ENCODE data around the gene AUTS2.

AUTS2 gene

DNA sequence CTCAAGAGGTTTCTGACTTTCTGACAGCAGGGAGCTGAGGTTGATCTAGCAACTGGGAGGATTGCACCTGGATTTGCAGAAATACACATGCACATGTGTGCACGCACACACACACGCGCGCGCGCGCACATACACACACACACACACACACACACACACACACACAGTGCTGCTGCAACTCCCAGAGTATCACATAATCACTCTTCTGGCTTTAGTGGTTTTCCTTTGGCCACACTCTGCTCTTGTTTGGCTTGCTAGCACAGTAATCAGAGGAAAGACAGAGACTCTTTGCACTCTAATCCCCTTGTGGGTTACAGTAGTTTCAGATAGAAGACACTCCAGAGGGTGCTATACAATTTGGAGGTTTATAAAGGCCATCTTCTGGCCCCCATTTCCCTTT, 705.0 kb downstream of the AUTS2 start:
- Histone ChIP-seq H3K4me1 (ENCODE audit: control insufficient read depth, insufficient read depth, low read length) (no peaks in the 10 kb centered on the region), H3K9ac (ENCODE audit: low read length in 2 of 2) (no peak overlapping the region), H3K9me3 (ENCODE audit: control insufficient read depth in 2 of 2, low read length in 2 of 2) (no peaks in the 10 kb centered on the region), H3K27me3 (ENCODE audit: control insufficient read depth in 1 of 2, insufficient read depth in 2 of 2, low read length in 2 of 2) (no peaks in the 10 kb centered on the region), H3K27ac (ENCODE audit: low read length) (no peak overlapping the region), H3K4me3 (ENCODE audit: low read length in 2 of 2) (no peak overlapping the region), H3K36me3 (ENCODE audit: control insufficient read depth in 2 of 2, insufficient read depth in 2 of 2, low read length in 2 of 2) (peaks cover 0 to 2% of the 10 kb centered on the region in 2 donors)

DNA sequence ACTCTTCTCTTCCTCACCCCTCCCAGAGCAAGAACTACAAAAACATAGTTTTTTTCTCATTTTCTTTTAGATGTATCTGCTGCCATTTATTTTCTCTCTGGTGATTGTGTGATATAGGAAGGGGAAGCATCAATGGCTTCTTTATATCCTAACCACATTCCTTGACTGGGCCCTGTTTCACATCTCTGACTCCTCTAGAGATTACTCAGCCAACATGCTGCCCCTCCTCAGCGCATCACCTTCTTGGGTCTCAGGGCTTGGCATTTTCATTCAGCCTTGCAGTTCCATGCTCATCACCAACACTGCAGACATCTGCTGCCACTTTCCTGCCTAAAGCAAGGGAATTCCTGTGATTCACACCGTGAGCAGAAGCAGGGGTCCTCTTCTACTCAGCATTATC, 705.5 kb downstream of the AUTS2 start:
- H3K4me1 ChIP-seq (ENCODE audit: control insufficient read depth, insufficient read depth, low read length): no peaks in the 10 kb centered on the region
- no peak overlapping the region for H3K27ac ChIP-seq (ENCODE audit: low read length)
- H3K9ac ChIP-seq (ENCODE audit: low read length in 2 of 2): no peak overlapping the region
- H3K4me3 ChIP-seq (ENCODE audit: low read length in 2 of 2): no peak overlapping the region
- H3K27me3 ChIP-seq (ENCODE audit: control insufficient read depth in 1 of 2, insufficient read depth in 2 of 2, low read length in 2 of 2): no peaks in the 10 kb centered on the region
- peaks cover 0 to 2% of the 10 kb centered on the region in 2 donors for H3K36me3 ChIP-seq (ENCODE audit: control insufficient read depth in 2 of 2, insufficient read depth in 2 of 2, low read length in 2 of 2)
- no peaks in the 10 kb centered on the region for H3K9me3 ChIP-seq (ENCODE audit: control insufficient read depth in 2 of 2, low read length in 2 of 2)

- Histone ChIP-seq H3K9ac (ENCODE audit: low read length in 2 of 2) (no peak overlapping the region), H3K4me3 (ENCODE audit: low read length in 2 of 2) (no peak overlapping the region), H3K4me1 (ENCODE audit: control insufficient read depth, insufficient read depth, low read length) (no peaks in the 10 kb centered on the region), H3K36me3 (ENCODE audit: control insufficient read depth in 2 of 2, insufficient read depth in 2 of 2, low read length in 2 of 2) (no peaks in the 10 kb centered on the region), H3K27me3 (ENCODE audit: control insufficient read depth in 1 of 2, insufficient read depth in 2 of 2, low read length in 2 of 2) (no peaks in the 10 kb centered on the region), H3K27ac (ENCODE audit: low read length) (no peak overlapping the region), H3K9me3 (ENCODE audit: control insufficient read depth in 2 of 2, low read length in 2 of 2) (no peaks in the 10 kb centered on the region)
Measured at GRCh38 chr7:70306173-70306572, 707.9 kb downstream of the AUTS2 start.

DNA sequence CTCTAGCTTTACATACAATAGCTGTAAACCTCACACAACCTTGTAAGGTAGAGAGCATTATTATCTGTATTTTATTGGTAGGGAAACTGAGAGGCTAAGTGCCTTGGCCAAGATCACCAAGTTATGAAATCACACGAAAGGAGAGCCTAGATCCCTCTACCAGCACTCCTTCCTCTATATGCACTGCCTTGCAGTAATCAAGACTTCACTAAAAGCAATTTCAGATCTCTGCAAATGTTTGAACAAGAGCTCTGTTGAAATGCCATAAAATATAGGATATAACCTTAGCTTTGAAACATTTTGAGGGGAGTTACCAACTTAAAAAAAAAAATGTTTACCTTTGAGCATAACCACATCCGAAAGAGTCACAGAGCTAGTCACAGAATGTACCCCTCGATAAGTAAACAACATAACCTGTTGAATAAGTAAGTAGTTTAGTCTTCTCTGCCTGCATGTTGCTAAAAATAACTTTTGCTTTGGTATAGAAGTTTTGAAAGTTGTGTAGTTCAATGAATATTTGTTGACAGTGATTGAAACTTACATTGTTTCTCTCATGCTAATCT, 709.4 kb downstream of the AUTS2 start:
- Histone ChIP-seq H3K4me1 (ENCODE audit: control insufficient read depth, insufficient read depth, low read length) (no peaks in the 10 kb centered on the region), H3K9ac (ENCODE audit: low read length in 2 of 2) (no peak overlapping the region), H3K36me3 (ENCODE audit: control insufficient read depth in 2 of 2, insufficient read depth in 2 of 2, low read length in 2 of 2) (no peaks in the 10 kb centered on the region), H3K27me3 (ENCODE audit: control insufficient read depth in 1 of 2, insufficient read depth in 2 of 2, low read length in 2 of 2) (no peaks in the 10 kb centered on the region), H3K27ac (ENCODE audit: low read length) (no peak overlapping the region), H3K4me3 (ENCODE audit: low read length in 2 of 2) (no peak overlapping the region), H3K9me3 (ENCODE audit: control insufficient read depth in 2 of 2, low read length in 2 of 2) (no peaks in the 10 kb centered on the region)

DNA sequence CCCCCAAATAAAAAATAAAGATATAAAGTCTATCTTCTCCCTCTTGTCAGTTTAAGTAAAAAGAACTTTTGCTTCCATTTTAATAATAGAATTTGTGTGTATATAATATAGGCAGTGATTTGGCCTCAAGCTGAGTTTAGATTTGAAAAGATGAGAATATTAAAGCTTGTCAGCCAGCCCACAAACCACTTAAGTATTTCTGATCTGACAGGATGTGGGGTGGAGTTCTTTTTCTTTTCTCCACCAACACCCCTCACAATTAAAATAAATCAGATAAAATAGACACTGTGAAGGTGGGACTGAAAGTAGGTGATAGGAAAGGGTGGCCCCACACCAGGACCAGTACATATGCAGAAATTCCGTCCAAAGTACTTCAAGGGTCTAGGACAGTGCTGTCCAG, 714.1 kb downstream of the AUTS2 start:
- no peak overlapping the region for H3K9ac ChIP-seq (ENCODE audit: low read length in 2 of 2)
- H3K27me3 ChIP-seq (ENCODE audit: control insufficient read depth in 1 of 2, insufficient read depth in 2 of 2, low read length in 2 of 2): no peaks in the 10 kb centered on the region
- no peak overlapping the region for H3K4me3 ChIP-seq (ENCODE audit: low read length in 2 of 2)
- no peak overlapping the region for H3K27ac ChIP-seq (ENCODE audit: low read length)
- no peaks in the 10 kb centered on the region for H3K9me3 ChIP-seq (ENCODE audit: control insufficient read depth in 2 of 2, low read length in 2 of 2)
- no peaks in the 10 kb centered on the region for H3K36me3 ChIP-seq (ENCODE audit: control insufficient read depth in 2 of 2, insufficient read depth in 2 of 2, low read length in 2 of 2)
- H3K4me1 ChIP-seq (ENCODE audit: control insufficient read depth, insufficient read depth, low read length): no peaks in the 10 kb centered on the region

- H3K4me1 ChIP-seq (ENCODE audit: control insufficient read depth, insufficient read depth, low read length): no peaks in the 10 kb centered on the region
- H3K9me3 ChIP-seq (ENCODE audit: control insufficient read depth in 2 of 2, low read length in 2 of 2): no peaks in the 10 kb centered on the region
- H3K4me3 ChIP-seq (ENCODE audit: low read length in 2 of 2): no peak overlapping the region
- no peak overlapping the region for H3K27ac ChIP-seq (ENCODE audit: low read length)
- no peaks in the 10 kb centered on the region for H3K36me3 ChIP-seq (ENCODE audit: control insufficient read depth in 2 of 2, insufficient read depth in 2 of 2, low read length in 2 of 2)
- H3K9ac ChIP-seq (ENCODE audit: low read length in 2 of 2): no peak overlapping the region
- no peaks in the 10 kb centered on the region for H3K27me3 ChIP-seq (ENCODE audit: control insufficient read depth in 1 of 2, insufficient read depth in 2 of 2, low read length in 2 of 2)
Measured at GRCh38 chr7:70313271-70313670, 715.0 kb downstream of the AUTS2 start.

DNA sequence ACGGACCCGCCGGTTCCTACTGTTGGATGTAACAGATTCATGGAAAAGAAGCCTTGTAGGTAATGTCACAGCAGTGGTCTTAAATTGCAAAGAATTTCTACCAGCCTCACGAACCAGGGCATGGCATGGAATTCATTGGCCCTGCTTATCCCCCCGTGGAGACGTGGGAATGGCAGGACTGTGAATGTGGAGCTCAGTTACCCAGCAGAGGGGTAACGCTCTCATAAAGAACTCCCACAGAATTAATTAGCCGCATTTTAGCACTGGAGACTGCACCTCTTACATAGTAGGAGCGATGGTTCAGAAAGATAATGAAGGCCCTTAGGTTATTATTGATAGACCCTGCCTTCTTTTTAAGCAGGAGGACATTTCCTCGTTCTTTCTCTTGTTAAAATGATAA, 715.4 kb downstream of the AUTS2 start:
- H3K9me3 ChIP-seq (ENCODE audit: control insufficient read depth in 2 of 2, low read length in 2 of 2): no peaks in the 10 kb centered on the region
- no peak overlapping the region for H3K4me3 ChIP-seq (ENCODE audit: low read length in 2 of 2)
- no peaks in the 10 kb centered on the region for H3K36me3 ChIP-seq (ENCODE audit: control insufficient read depth in 2 of 2, insufficient read depth in 2 of 2, low read length in 2 of 2)

DNA sequence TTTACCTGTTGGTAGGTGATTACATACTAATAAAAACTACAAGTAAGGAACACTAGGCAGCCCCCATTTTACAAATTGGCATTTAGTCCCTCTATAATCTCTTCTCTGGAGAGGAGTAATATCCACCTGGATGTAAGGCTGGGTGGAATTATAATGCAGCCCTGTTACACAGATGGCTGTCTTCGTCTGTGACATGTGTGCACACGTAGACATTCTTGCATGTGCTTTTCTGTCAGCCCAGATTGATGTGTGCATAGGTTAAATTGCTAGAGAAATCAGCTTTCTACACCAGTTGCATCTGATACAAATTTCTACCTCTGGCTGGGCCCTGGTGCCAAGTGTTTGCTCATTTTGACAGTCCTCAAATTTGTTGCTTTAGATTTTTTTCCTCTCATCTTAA, 715.9 kb downstream of the AUTS2 start:
- Histone ChIP-seq H3K4me3 (ENCODE audit: low read length in 2 of 2) (no peak overlapping the region), H3K36me3 (ENCODE audit: control insufficient read depth in 2 of 2, insufficient read depth in 2 of 2, low read length in 2 of 2) (no peaks in the 10 kb centered on the region), H3K9me3 (ENCODE audit: control insufficient read depth in 2 of 2, low read length in 2 of 2) (no peaks in the 10 kb centered on the region), H3K9ac (ENCODE audit: low read length in 2 of 2) (no peak overlapping the region), H3K27ac (ENCODE audit: low read length) (no peak overlapping the region), H3K27me3 (ENCODE audit: control insufficient read depth in 1 of 2, insufficient read depth in 2 of 2, low read length in 2 of 2) (no peaks in the 10 kb centered on the region), H3K4me1 (ENCODE audit: control insufficient read depth, insufficient read depth, low read length) (no peaks in the 10 kb centered on the region)

More for the DNA sequence above, 715.4 kb downstream of the AUTS2 start:
- no peak overlapping the region for H3K27ac ChIP-seq (ENCODE audit: low read length)
- H3K27me3 ChIP-seq (ENCODE audit: control insufficient read depth in 1 of 2, insufficient read depth in 2 of 2, low read length in 2 of 2): no peaks in the 10 kb centered on the region
- no peak overlapping the region for H3K9ac ChIP-seq (ENCODE audit: low read length in 2 of 2)
- no peaks in the 10 kb centered on the region for H3K4me1 ChIP-seq (ENCODE audit: control insufficient read depth, insufficient read depth, low read length)

DNA sequence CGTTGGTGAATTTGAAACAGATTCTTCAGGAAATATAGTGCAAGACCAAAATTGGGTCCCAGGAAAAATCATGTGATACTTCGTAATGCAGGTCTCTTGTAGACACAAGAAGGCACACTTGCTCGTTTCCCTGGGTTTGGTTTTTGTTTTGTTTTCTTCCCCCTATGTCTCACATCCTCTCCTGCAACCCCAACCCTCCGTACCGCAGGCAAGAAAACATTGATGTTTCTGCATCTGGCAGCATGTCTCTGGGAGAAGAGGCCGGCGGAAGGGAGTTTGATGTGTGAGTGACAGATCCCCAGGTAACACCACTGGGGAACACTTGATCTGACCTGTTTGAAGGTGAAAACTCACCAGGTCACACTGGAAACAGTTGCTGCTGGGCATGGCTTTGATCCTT, 718.5 kb downstream of the AUTS2 start:
- Histone ChIP-seq H3K36me3 (ENCODE audit: control insufficient read depth in 2 of 2, insufficient read depth in 2 of 2, low read length in 2 of 2) (no peaks in the 10 kb centered on the region), H3K4me1 (ENCODE audit: control insufficient read depth, insufficient read depth, low read length) (no peaks in the 10 kb centered on the region), H3K27me3 (ENCODE audit: control insufficient read depth in 1 of 2, insufficient read depth in 2 of 2, low read length in 2 of 2) (no peaks in the 10 kb centered on the region), H3K4me3 (ENCODE audit: low read length in 2 of 2) (no peak overlapping the region), H3K9ac (ENCODE audit: low read length in 2 of 2) (no peak overlapping the region), H3K9me3 (ENCODE audit: control insufficient read depth in 2 of 2, low read length in 2 of 2) (no peaks in the 10 kb centered on the region), H3K27ac (ENCODE audit: low read length) (no peak overlapping the region)

DNA sequence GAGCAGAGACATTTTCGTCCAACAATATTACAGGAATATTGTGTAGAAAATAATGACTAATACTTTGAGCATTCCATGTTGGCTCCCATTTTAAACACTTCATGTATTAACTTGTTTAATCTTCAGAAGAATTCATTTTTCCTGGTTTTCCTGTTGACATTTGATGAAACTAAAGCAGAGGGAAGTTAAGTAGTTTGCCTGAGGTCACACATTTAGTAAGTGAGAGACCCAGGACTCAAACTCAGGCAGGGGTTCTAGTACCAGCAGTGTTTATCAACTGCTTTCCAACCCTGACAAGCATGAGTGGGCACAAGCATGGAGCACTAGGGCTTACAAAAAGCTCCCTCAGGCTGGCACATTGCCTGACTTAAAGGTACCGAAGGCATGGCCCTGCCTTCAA, 719.1 kb downstream of the AUTS2 start:
- H3K9ac ChIP-seq (ENCODE audit: low read length in 2 of 2): no peak overlapping the region
- H3K9me3 ChIP-seq (ENCODE audit: control insufficient read depth in 2 of 2, low read length in 2 of 2): no peaks in the 10 kb centered on the region
- H3K4me3 ChIP-seq (ENCODE audit: low read length in 2 of 2): no peak overlapping the region
- no peaks in the 10 kb centered on the region for H3K36me3 ChIP-seq (ENCODE audit: control insufficient read depth in 2 of 2, insufficient read depth in 2 of 2, low read length in 2 of 2)
- H3K27me3 ChIP-seq (ENCODE audit: control insufficient read depth in 1 of 2, insufficient read depth in 2 of 2, low read length in 2 of 2): no peaks in the 10 kb centered on the region
- no peak overlapping the region for H3K27ac ChIP-seq (ENCODE audit: low read length)
- no peaks in the 10 kb centered on the region for H3K4me1 ChIP-seq (ENCODE audit: control insufficient read depth, insufficient read depth, low read length)

GRCh38 chr7:70318511-70318910, 720.2 kb downstream of the AUTS2 start:
- H3K27me3 ChIP-seq (ENCODE audit: control insufficient read depth in 1 of 2, insufficient read depth in 2 of 2, low read length in 2 of 2): no peaks in the 10 kb centered on the region
- H3K9ac ChIP-seq (ENCODE audit: low read length in 2 of 2): no peak overlapping the region
- no peaks in the 10 kb centered on the region for H3K4me1 ChIP-seq (ENCODE audit: control insufficient read depth, insufficient read depth, low read length)
- no peak overlapping the region for H3K27ac ChIP-seq (ENCODE audit: low read length)
- no peak overlapping the region for H3K4me3 ChIP-seq (ENCODE audit: low read length in 2 of 2)
- no peaks in the 10 kb centered on the region for H3K36me3 ChIP-seq (ENCODE audit: control insufficient read depth in 2 of 2, insufficient read depth in 2 of 2, low read length in 2 of 2)
- no peaks in the 10 kb centered on the region for H3K9me3 ChIP-seq (ENCODE audit: control insufficient read depth in 2 of 2, low read length in 2 of 2)
